GM18499 (cell line): Measurements from ENCODE around the gene TMEM88.

ENCODE experiments used
- ATAC-seq: cut with Tn5 transposase; IDR thresholded peaks from one replicate; pipeline ENCODE4 v1.9.1; 2021; ENCODE audit warnings: moderate number of reproducible peaks; ENCODE audit not compliant: insufficient read depth, unreplicated experiment

The TMEM88 gene

GRCh38 chr17:7883781-7884386, 29.0 kb downstream of the TMEM88 start:
- no peak for ATAC-seq

- ATAC-seq, result no peak
Measured at GRCh38 chr17:7884581-7885366, 29.9 kb downstream of the TMEM88 start.

GRCh38 chr17:7885367-7886226, 30.7 kb downstream of the TMEM88 start:
- ATAC-seq, result no peak

- no peak for ATAC-seq
Measured at GRCh38 chr17:7886227-7887037, 31.6 kb downstream of the TMEM88 start.

GRCh38 chr17:7887038-7887481, 32.2 kb downstream of the TMEM88 start:
- no peak for ATAC-seq

- ATAC-seq, result no peak
Measured at GRCh38 chr17:7887482-7888183, 32.8 kb downstream of the TMEM88 start.

GRCh38 chr17:7888184-7888920, 33.5 kb downstream of the TMEM88 start, which contains the start of gene CHD3:
CHD3 (plus strand) TSS chr17:7888789; CDS start chr17:7889001, 212 bp downstream.
- no peak for ATAC-seq

GRCh38 chr17:7889166-7889955, 34.5 kb downstream of the TMEM88 start:
- no peak for ATAC-seq

- ATAC-seq, result no peak
Measured at GRCh38 chr17:7893187-7893880, 38.5 kb downstream of the TMEM88 start.

GRCh38 chr17:7894226-7894625, 39.4 kb downstream of the TMEM88 start:
- no peak for ATAC-seq

- ATAC-seq, result no peak
Measured at GRCh38 chr17:7894866-7895265, 40.0 kb downstream of the TMEM88 start.

- ATAC-seq, result no peak
Measured at GRCh38 chr17:7897090-7897489, 42.2 kb downstream of the TMEM88 start.

- no peak for ATAC-seq
Measured at GRCh38 chr17:7897773-7898172, 42.9 kb downstream of the TMEM88 start.

GRCh38 chr17:7903154-7904103, 48.6 kb downstream of the TMEM88 start:
- no peak for ATAC-seq
